GM12878 (cell line): ENCODE data around the gene NCBP1. TPM values are rescaled to one million over a fixed set of nuclear protein-coding genes. Genes with fewer than 3 reads are reported as not detected.

Experiments used
- ATAC-seq: fragments of 200-7000 bp; cut with Tn5 transposase; 3 replicates; pipeline ENCODE4 v1.9.1; 2020; ENCODE audit warnings: mild to moderate bottlenecking, moderate library complexity
- BruUV-seq: library from RNA; stranded (reverse); fragments of 400-500 nt; replicated peaks from 2 replicates; lab custom pipeline; 2021; lab: Mats Ljungman, UMichigan
- CTCF ChIA-PET: fragments of 300-600 bp; sonication (Branson Sonifier 250); formaldehyde crosslinking; extraction: SDS; loops from one replicate; lab custom pipeline; 2021; ENCODE audit warnings: inconsistent platforms; lab: Yijun Ruan, JAX
- POLR2A ChIA-PET: fragments of 350-600 bp; formaldehyde crosslinking; extraction: SDS; loops from one replicate; lab custom pipeline; 2021; ENCODE audit warnings: inconsistent platforms; lab: Charles Lee
- RAD21 ChIA-PET: fragments of 300-600 bp; sonication (Branson Sonifier 250); formaldehyde crosslinking; loops from one replicate; lab custom pipeline; 2023; ENCODE audit warnings: antibody characterized with exemption; ENCODE audit not compliant: unreplicated experiment; lab: Charles Lee
- SMC1A ChIA-PET: fragments of 300-600 bp; sonication (Branson Sonifier 250); formaldehyde crosslinking; loops from one replicate; lab custom pipeline; 2023; ENCODE audit not compliant: unreplicated experiment, uncharacterized antibody; lab: Charles Lee
- DNase-seq: peaks from one replicate; pipeline ENCODE4 v3.0.0-alpha.2; 2011; ENCODE audit warnings: low read depth, low spot score
- FAIRE-seq: peaks from 3 replicates; lab custom pipeline; 2011; peaks lifted over from hg19 to GRCh38; lab: Jason Lieb, UNC
- H2AFZ ChIP-seq: 2 replicates; pipeline ENCODE4 v1.6.0; 2011; ENCODE audit warnings: low read depth, low read length, control low read depth; ENCODE audit not compliant: control insufficient read depth
- H3K27ac ChIP-seq: 2 replicates; pipeline ENCODE4 v1.5.1; 2011; ENCODE audit warnings: control low read depth; ENCODE audit not compliant: control insufficient read depth, insufficient read depth
- H3K27me3 ChIP-seq, 2 experiments: replicated peaks in 1 of 2; 2 replicates each; pipeline versions ENCODE4 v1.6.0 to v1.6.1; 2011; ENCODE audit warnings: low read length in 1 of 2; ENCODE audit not compliant: control insufficient read depth in 2 of 2, insufficient read depth in 2 of 2
- H3K36me3 ChIP-seq, 2 experiments: 2 replicates each; pipeline ENCODE4 v1.5.1; 2011; ENCODE audit warnings: low read length in 1 of 2; ENCODE audit not compliant: control insufficient read depth in 2 of 2, insufficient read depth in 2 of 2
- H3K4me1 ChIP-seq: 2 replicates; pipeline ENCODE4 v1.6.1; 2011; ENCODE audit warnings: mild to moderate bottlenecking, low read length, moderate library complexity, mixed read lengths; ENCODE audit not compliant: control insufficient read depth, insufficient read depth
- H3K4me2 ChIP-seq: 2 replicates; pipeline ENCODE4 v1.6.0; 2011; ENCODE audit warnings: control low read depth; ENCODE audit not compliant: control insufficient read depth, insufficient read depth
- H3K4me3 ChIP-seq: fragments of 200-600 bp; sonication (generic); 2 replicates; pipeline ENCODE4 v1.5.1; 2016
- H3K79me2 ChIP-seq: 2 replicates; pipeline ENCODE4 v1.6.0; 2011; ENCODE audit warnings: low read length; ENCODE audit not compliant: control insufficient read depth, insufficient read depth
- H3K9ac ChIP-seq: 2 replicates; pipeline ENCODE4 v1.8.0; 2011; ENCODE audit warnings: low read length, control low read depth, mixed read lengths; ENCODE audit not compliant: control insufficient read depth, insufficient read depth
- H3K9me3 ChIP-seq: replicated peaks from 3 replicates; pipeline ENCODE4 v1.5.1; 2011; ENCODE audit warnings: mild to moderate bottlenecking, low read length; ENCODE audit not compliant: control insufficient read depth, insufficient read depth
- H4K20me1 ChIP-seq: 2 replicates; pipeline ENCODE4 v1.6.0; 2011; ENCODE audit not compliant: control insufficient read depth, insufficient read depth
- CHD1 ChIP-seq: IDR thresholded peaks from 2 replicates; pipeline ENCODE4 v1.6.1; 2012; ENCODE audit warnings: low read depth, low read length, improper control_type of control experiment
- SMAD1 ChIP-seq: fragments of 450-650 bp; IDR thresholded peaks from 2 replicates; pipeline ENCODE4 v1.6.1; 2018; ENCODE audit warnings: mild to moderate bottlenecking, low read depth; ENCODE audit not compliant: partially characterized antibody
- WRNIP1 ChIP-seq: IDR thresholded peaks from 2 replicates; pipeline ENCODE4 v1.6.1; 2011; ENCODE audit warnings: low read depth, low read length, improper control_type of control experiment, borderline replicate concordance
- YBX1 ChIP-seq: fragments of 450-650 bp; IDR thresholded peaks from 2 replicates; pipeline ENCODE4 v1.6.1; 2016; ENCODE audit warnings: antibody characterized with exemption
- ZNF384 ChIP-seq: IDR thresholded peaks from 2 replicates; pipeline ENCODE4 v1.6.1; 2012; ENCODE audit warnings: low read depth, mild to moderate bottlenecking, low read length, improper control_type of control experiment, borderline replicate concordance
- WGBS: methylation state at CpG from one replicate; pipeline ENCODE4 v1.1.6; 2016; ENCODE audit warnings: low lambda C conversion rate; ENCODE audit not compliant: insufficient replicate concordance, insufficient coverage; ENCODE audit errors: missing lambda C conversion rate; 5-methylcytosine and 5-hydroxymethylcytosine counted together
- in situ Hi-C: fragments of 300-500 bp; cut with MboI; formaldehyde crosslinking; loops from 9 replicates; pipeline ENCODE4 v1.14.3; 2018; ENCODE audit warnings: mixed read lengths
- intact Hi-C: fragments of 100-400 bp; cut with micrococcal nuclease; formaldehyde crosslinking; loops from one replicate; pipeline ENCODE4 v1.14.2; 2022; ENCODE audit not compliant: unreplicated experiment
- polyA plus RNA-seq, 11 experiments: library from polyadenylated mRNA; depleted of rRNA in 4 of 11; unstranded in 6 of 11; stranded (reverse) in 5 of 11; fragments of >200 nt; fragmentation: Nextera tagmentation in 4 of 11; fragmentation: Illumina TruSeq in 1 of 11; extraction: Ambion mirVana in 4 of 11; extraction: Trizol in 1 of 11; gene quantifications; 1 replicate in 1 of 11; 2 replicates in 10 of 11; pipeline versions ENCODE4 v1.2.1 to v1.2.3, GENCODE V29; 2011 to 2016; ENCODE audit warnings: inconsistent platforms in 2 of 11, missing spikeins in 2 of 11, low read depth in 1 of 11
- total RNA-seq, 4 experiments: library from RNA; depleted of rRNA in 3 of 4; stranded (reverse); fragments of >200 nt in 3 of 4; fragmentation: Illumina TruSeq in 1 of 4; extraction: Trizol in 1 of 4; gene quantifications; 2 replicates each; pipeline versions ENCODE4 v1.2.1 to v1.2.3, GENCODE V29; 2013 to 2021
- TF ChIP-seq, protein P1 (sequence below): fragments of 450-650 bp; IDR thresholded peaks from 2 replicates; pipeline ENCODE4 v1.6.1; 2017; ENCODE audit warnings: mild to moderate bottlenecking, moderate library complexity
- TF ChIP-seq, protein P2 (sequence below): fragments of 450-650 bp; formaldehyde crosslinking; IDR thresholded peaks from 2 replicates; pipeline ENCODE4 v1.5.0; 2022; ENCODE audit warnings: mild to moderate bottlenecking, missing genetic modification characterization
- TF ChIP-seq, protein P3 (sequence below): IDR thresholded peaks from 2 replicates; pipeline ENCODE4 v1.6.1; 2011; ENCODE audit warnings: borderline replicate concordance, low read depth, mild to moderate bottlenecking, moderate library complexity, mixed read lengths, low read length; ENCODE audit not compliant: insufficient read depth; ENCODE audit errors: extremely low read length

The NCBP1 gene
- total and polyA plus RNA-seq, 10 of the 15 experiments (the other 5 are each of a cell fraction or from before 2014, with no cell fraction given): 14.7 to 70.9 (median 36.0) TPM

DNA sequence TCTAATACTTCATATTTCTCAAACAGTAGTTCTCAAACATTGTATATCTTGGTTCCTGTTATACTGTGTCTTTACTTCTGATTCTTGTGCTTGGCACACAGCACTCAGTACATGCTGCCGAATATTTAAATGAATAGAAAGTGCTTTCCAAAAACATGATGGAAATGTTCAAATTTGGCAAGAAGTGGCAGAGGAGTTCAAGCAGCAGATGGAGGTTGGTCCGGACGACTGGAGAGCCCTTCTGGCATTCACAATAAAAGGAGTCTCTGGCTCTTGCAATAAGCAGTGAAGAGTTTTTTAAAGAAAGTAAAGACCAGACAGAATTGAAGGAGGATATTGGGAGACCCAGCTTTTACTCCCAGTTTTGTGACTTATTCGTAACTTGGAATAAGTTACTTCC is 36.7 kb upstream of the NCBP1 start:
- intact Hi-C loops: loop anchor here (5.0 to 10.0 kb wide), 2 partner anchors 92 to 740 kb away; partner anchors contain the start of gene TMOD1
- ATAC-seq: no peak
- no peak overlapping the region for H3K4me3 ChIP-seq
- H3K9ac ChIP-seq: no peak overlapping the region
- in situ Hi-C loops: no loop called here
- POLR2A ChIA-PET: interaction anchor here (0.6 kb wide), 1 partner anchor 82 kb away, joined by 4 read pairs; no protein-coding TSS in a partner anchor
- peaks cover 7% of the 10 kb centered on the region; the same call in 1 of the 2 replicates for H3K4me1 ChIP-seq
- SMC1A ChIA-PET: interaction anchor here (0.7 to 16.6 kb wide), 7 partner anchors 14 to 740 kb away, joined by 3 to 377 read pairs (median 6); partner anchors contain the start of gene TMOD1
- H4K20me1 ChIP-seq: no peaks in the 10 kb centered on the region
- H3K79me2 ChIP-seq: no peaks in the 10 kb centered on the region
- 96% methylated on average over 4 of the region's 4 CpGs for WGBS
- TF ChIP-seq, protein P1, sequence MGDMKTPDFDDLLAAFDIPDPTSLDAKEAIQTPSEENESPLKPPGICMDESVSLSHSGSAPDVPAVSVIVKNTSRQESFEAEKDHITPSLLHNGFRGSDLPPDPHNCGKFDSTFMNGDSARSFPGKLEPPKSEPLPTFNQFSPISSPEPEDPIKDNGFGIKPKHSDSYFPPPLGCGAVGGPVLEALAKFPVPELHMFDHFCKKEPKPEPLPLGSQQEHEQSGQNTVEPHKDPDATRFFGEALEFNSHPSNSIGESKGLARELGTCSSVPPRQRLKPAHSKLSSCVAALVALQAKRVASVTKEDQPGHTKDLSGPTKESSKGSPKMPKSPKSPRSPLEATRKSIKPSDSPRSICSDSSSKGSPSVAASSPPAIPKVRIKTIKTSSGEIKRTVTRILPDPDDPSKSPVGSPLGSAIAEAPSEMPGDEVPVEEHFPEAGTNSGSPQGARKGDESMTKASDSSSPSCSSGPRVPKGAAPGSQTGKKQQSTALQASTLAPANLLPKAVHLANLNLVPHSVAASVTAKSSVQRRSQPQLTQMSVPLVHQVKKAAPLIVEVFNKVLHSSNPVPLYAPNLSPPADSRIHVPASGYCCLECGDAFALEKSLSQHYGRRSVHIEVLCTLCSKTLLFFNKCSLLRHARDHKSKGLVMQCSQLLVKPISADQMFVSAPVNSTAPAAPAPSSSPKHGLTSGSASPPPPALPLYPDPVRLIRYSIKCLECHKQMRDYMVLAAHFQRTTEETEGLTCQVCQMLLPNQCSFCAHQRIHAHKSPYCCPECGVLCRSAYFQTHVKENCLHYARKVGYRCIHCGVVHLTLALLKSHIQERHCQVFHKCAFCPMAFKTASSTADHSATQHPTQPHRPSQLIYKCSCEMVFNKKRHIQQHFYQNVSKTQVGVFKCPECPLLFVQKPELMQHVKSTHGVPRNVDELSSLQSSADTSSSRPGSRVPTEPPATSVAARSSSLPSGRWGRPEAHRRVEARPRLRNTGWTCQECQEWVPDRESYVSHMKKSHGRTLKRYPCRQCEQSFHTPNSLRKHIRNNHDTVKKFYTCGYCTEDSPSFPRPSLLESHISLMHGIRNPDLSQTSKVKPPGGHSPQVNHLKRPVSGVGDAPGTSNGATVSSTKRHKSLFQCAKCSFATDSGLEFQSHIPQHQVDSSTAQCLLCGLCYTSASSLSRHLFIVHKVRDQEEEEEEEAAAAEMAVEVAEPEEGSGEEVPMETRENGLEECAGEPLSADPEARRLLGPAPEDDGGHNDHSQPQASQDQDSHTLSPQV: no peak
- TF ChIP-seq ZNF384 (no peak), CHD1 (no peak), WRNIP1 (no peak), YBX1 (no peak), SMAD1 (no peak)
- TF ChIP-seq, protein P2, sequence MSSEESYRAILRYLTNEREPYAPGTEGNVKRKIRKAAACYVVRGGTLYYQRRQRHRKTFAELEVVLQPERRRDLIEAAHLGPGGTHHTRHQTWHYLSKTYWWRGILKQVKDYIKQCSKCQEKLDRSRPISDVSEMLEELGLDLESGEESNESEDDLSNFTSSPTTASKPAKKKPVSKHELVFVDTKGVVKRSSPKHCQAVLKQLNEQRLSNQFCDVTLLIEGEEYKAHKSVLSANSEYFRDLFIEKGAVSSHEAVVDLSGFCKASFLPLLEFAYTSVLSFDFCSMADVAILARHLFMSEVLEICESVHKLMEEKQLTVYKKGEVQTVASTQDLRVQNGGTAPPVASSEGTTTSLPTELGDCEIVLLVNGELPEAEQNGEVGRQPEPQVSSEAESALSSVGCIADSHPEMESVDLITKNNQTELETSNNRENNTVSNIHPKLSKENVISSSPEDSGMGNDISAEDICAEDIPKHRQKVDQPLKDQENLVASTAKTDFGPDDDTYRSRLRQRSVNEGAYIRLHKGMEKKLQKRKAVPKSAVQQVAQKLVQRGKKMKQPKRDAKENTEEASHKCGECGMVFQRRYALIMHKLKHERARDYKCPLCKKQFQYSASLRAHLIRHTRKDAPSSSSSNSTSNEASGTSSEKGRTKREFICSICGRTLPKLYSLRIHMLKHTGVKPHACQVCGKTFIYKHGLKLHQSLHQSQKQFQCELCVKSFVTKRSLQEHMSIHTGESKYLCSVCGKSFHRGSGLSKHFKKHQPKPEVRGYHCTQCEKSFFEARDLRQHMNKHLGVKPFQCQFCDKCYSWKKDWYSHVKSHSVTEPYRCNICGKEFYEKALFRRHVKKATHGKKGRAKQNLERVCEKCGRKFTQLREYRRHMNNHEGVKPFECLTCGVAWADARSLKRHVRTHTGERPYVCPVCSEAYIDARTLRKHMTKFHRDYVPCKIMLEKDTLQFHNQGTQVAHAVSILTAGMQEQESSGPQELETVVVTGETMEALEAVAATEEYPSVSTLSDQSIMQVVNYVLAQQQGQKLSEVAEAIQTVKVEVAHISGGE (CRISPR knock-in tag): no peak
- TF ChIP-seq, protein P3, sequence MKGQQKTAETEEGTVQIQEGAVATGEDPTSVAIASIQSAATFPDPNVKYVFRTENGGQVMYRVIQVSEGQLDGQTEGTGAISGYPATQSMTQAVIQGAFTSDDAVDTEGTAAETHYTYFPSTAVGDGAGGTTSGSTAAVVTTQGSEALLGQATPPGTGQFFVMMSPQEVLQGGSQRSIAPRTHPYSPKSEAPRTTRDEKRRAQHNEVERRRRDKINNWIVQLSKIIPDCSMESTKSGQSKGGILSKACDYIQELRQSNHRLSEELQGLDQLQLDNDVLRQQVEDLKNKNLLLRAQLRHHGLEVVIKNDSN: no peak
- H3K4me2 ChIP-seq: no peak overlapping the region
- H3K9me3 ChIP-seq: no peaks in the 10 kb centered on the region
- no peak overlapping the region for H3K27ac ChIP-seq
- FAIRE-seq: no peak
- DNase-seq: no peak
- no TSS peak for BruUV-seq
- H3K27me3 ChIP-seq: no peaks in the 10 kb centered on the region
- CTCF ChIA-PET: interaction anchor here (2.8 to 17.1 kb wide), 7 partner anchors 17 to 740 kb away, joined by 16 to 573 read pairs (median 34); partner anchors contain the start of gene TMOD1
- peaks cover 5 to 9% of the 10 kb centered on the region in 2 experiments for H3K36me3 ChIP-seq
- H2AFZ ChIP-seq: no peak overlapping the region
- RAD21 ChIA-PET: interaction anchor here (1.0 to 13.2 kb wide), 4 partner anchors 11 to 127 kb away, joined by 3 to 306 read pairs (median 54); partner anchors contain the start of gene TMOD1
